Progenitor cell of endocrine pancreas (in vitro differentiated cells): ENCODE data around the gene TAF11L5. TPM values are rescaled to one million over a fixed set of nuclear protein-coding genes. Genes with fewer than 3 reads are reported as not detected.
"Not testable (repeated sequence)": the region's sequence is repeated elsewhere in the genome, so short reads cannot be mapped to it uniquely, and the experiment has no call there.

Experiments used
- DNase-seq: peaks from one replicate; pipeline ENCODE4 v3.0.0; 2021; ENCODE audit warnings: low spot score; ENCODE audit not compliant: unreplicated experiment
- H3K27ac Mint-ChIP-seq: 2 replicates; pipeline ENCODE4 v1.8.0; 2021; ENCODE audit warnings: mild to moderate bottlenecking, moderate library complexity, mixed read lengths
- H3K27me3 Mint-ChIP-seq: 2 replicates; pipeline ENCODE4 v1.8.0; 2021; ENCODE audit warnings: mixed read lengths
- H3K36me3 Mint-ChIP-seq: 2 replicates; pipeline ENCODE4 v1.8.0; 2022; ENCODE audit warnings: mixed read lengths; ENCODE audit not compliant: insufficient read depth
- H3K4me1 Mint-ChIP-seq: 2 replicates; pipeline ENCODE4 v1.8.0; 2021; ENCODE audit warnings: low read depth, mixed read lengths
- H3K4me3 Mint-ChIP-seq: 2 replicates; pipeline ENCODE4 v1.8.0; 2021; ENCODE audit warnings: low read depth, mild to moderate bottlenecking, moderate library complexity, mixed read lengths
- H3K9me3 Mint-ChIP-seq: 2 replicates; pipeline ENCODE4 v1.8.0; 2021; ENCODE audit warnings: low read depth, mixed read lengths
- CTCF ChIP-seq: fragments of 200-600 bp; sonication (generic); IDR thresholded peaks from one replicate; pipeline ENCODE4 v1.5.0; 2021; ENCODE audit warnings: antibody characterized with exemption, mild to moderate bottlenecking; ENCODE audit not compliant: unreplicated experiment
- total RNA-seq: library from RNA; stranded (reverse); gene quantifications from 2 replicates; pipeline ENCODE4 v1.2.1, GENCODE V29; 2021

TAF11L5 gene
- total RNA-seq, 1 donor from 2014 or later, result not detected

GRCh38 chr5:17487174-17487512, 37.9 kb upstream of the TAF11L5 start:
- no peak overlapping the region for H3K4me3 Mint-ChIP-seq
- no peaks in the 10 kb centered on the region for H3K4me1 Mint-ChIP-seq
- no peak overlapping the region for H3K27ac Mint-ChIP-seq
- no peaks in the 10 kb centered on the region for H3K27me3 Mint-ChIP-seq
- no peak for DNase-seq
- no peak for TF ChIP-seq CTCF
- no peaks in the 10 kb centered on the region for H3K9me3 Mint-ChIP-seq
- no peaks in the 10 kb centered on the region for H3K36me3 Mint-ChIP-seq

GRCh38 chr5:17491257-17491656, 33.8 kb upstream of the TAF11L5 start:
- not testable (repeated sequence) for H3K36me3 Mint-ChIP-seq, H3K9me3 Mint-ChIP-seq, H3K4me3 Mint-ChIP-seq, DNase-seq, H3K27ac Mint-ChIP-seq, H3K27me3 Mint-ChIP-seq, H3K4me1 Mint-ChIP-seq

- H3K4me3 Mint-ChIP-seq, result no peak overlapping the region
- no peak for TF ChIP-seq CTCF
- no peaks in the 10 kb centered on the region for H3K4me1 Mint-ChIP-seq
- peaks cover 4% of the 10 kb centered on the region for H3K9me3 Mint-ChIP-seq
- H3K36me3 Mint-ChIP-seq, result no peaks in the 10 kb centered on the region
- no peaks in the 10 kb centered on the region for H3K27me3 Mint-ChIP-seq
- no peak overlapping the region for H3K27ac Mint-ChIP-seq
- no peak for DNase-seq
Observed at GRCh38 chr5:17492770-17493169, 32.3 kb upstream of the TAF11L5 start.

- Mint-ChIP-seq H3K4me1 (no peaks in the 10 kb centered on the region), H3K27me3 (no peaks in the 10 kb centered on the region), H3K36me3 (no peaks in the 10 kb centered on the region), H3K27ac (no peak overlapping the region), H3K4me3 (no peak overlapping the region), H3K9me3 (peaks cover 4% of the 10 kb centered on the region)
- TF ChIP-seq CTCF, result no peak
- DNase-seq, result no peak
Observed at GRCh38 chr5:17497446-17497845, 27.6 kb upstream of the TAF11L5 start.

- H3K36me3 Mint-ChIP-seq, H3K27ac Mint-ChIP-seq, H3K27me3 Mint-ChIP-seq, H3K4me1 Mint-ChIP-seq, H3K4me3 Mint-ChIP-seq, DNase-seq, H3K9me3 Mint-ChIP-seq: not testable (repeated sequence)
Observed at GRCh38 chr5:17497931-17498330, 27.1 kb upstream of the TAF11L5 start, which contains the start of gene TAF11L2. Gene TAF11L2, plus strand, starts transcription at chr5:17498231.

- H3K4me1 Mint-ChIP-seq, result no peaks in the 10 kb centered on the region
Observed at GRCh38 chr5:17511775-17512325, 13.2 kb upstream of the TAF11L5 start.

GRCh38 chr5:17517526-17517925, 7.5 kb upstream of the TAF11L5 start:
- not testable (repeated sequence) for H3K4me1 Mint-ChIP-seq, H3K36me3 Mint-ChIP-seq, H3K4me3 Mint-ChIP-seq, H3K27ac Mint-ChIP-seq, H3K9me3 Mint-ChIP-seq, DNase-seq, H3K27me3 Mint-ChIP-seq

More at GRCh38 chr5:17511775-17512325, 13.2 kb upstream of the TAF11L5 start:
- Mint-ChIP-seq H3K4me3 (no peak overlapping the region), H3K27ac (no peak overlapping the region), H3K9me3 (no peaks in the 10 kb centered on the region), H3K27me3 (peaks cover 2% of the 10 kb centered on the region), H3K36me3 (no peaks in the 10 kb centered on the region)
- no peak for TF ChIP-seq CTCF
- no peak for DNase-seq

GRCh38 chr5:17518067-17518466, 7.0 kb upstream of the TAF11L5 start, which contains the start of gene TAF11L3:
Gene TAF11L3, plus strand, starts transcription at chr5:17518367.
- H3K9me3 Mint-ChIP-seq, H3K4me3 Mint-ChIP-seq, H3K36me3 Mint-ChIP-seq, H3K27ac Mint-ChIP-seq, H3K27me3 Mint-ChIP-seq, H3K4me1 Mint-ChIP-seq, DNase-seq: not testable (repeated sequence)

GRCh38 chr5:17519508-17519907, 5.5 kb upstream of the TAF11L5 start:
- H3K27ac Mint-ChIP-seq, H3K4me1 Mint-ChIP-seq, DNase-seq, H3K27me3 Mint-ChIP-seq, H3K9me3 Mint-ChIP-seq, H3K4me3 Mint-ChIP-seq, H3K36me3 Mint-ChIP-seq: not testable (repeated sequence)

GRCh38 chr5:17521501-17521900, 3.5 kb upstream of the TAF11L5 start, which contains the start of gene TAF11L4:
Gene TAF11L4, plus strand, starts transcription at chr5:17521801.
- H3K4me3 Mint-ChIP-seq, H3K9me3 Mint-ChIP-seq, DNase-seq, H3K27ac Mint-ChIP-seq, H3K4me1 Mint-ChIP-seq, H3K27me3 Mint-ChIP-seq, H3K36me3 Mint-ChIP-seq: not testable (repeated sequence)
